Esophagus muscularis mucosa (tissue), 4 donors: ENCODE results near the gene PHF21A.

Experiments used
- EP300 ChIP-seq: sonication (generic); formaldehyde crosslinking; IDR thresholded peaks from one replicate; pipeline ENCODE4 v1.6.1; 2017; ENCODE audit warnings: antibody characterized with exemption
- POLR2A ChIP-seq: fragments of 450-650 bp; IDR thresholded peaks from one replicate; pipeline ENCODE4 v1.6.1; 2017; ENCODE audit warnings: antibody characterized with exemption, moderate library complexity, mild to moderate bottlenecking, low read depth
- POLR2AphosphoS5 ChIP-seq, 2 donors: sonication (generic); formaldehyde crosslinking; IDR thresholded peaks; one replicate each; pipeline ENCODE4 v1.6.1; 2017; ENCODE audit warnings: antibody characterized with exemption in 2 of 2
- TF ChIP-seq, protein P1 (sequence below), 3 experiments: fragments of 200-600 bp in 2 of 3; fragments of 450-650 bp in 1 of 3; sonication (generic) in 2 of 3; IDR thresholded peaks; one replicate each; pipeline ENCODE4 v1.5.1; 2017 to 2019; ENCODE audit warnings: antibody characterized with exemption in 3 of 3, mild to moderate bottlenecking in 2 of 3, moderate library complexity in 1 of 3

DNA sequence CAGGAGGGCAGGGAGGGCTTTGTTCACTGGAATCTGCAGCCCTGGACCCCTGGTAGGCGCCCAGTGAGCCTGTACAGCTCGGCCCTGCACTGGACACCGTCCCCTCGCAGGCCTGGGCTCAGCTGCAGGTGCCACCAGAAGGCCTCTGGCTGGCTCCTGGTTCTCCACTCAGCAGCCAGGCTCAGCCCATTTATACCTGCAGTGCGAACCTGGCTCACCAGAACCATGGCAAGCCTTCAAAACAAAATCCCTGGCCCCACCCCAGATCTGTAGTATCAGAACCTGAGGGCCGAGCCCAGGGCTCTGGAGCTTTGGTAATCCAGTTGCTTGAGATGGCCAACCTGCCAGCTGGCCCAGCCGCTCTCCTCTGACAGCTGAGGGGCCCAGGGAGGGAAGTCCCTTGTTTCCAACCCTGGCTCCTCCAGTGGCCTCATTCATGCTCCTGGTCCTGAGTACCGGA lies 213.3 kb downstream of the PHF21A start:
- TF ChIP-seq POLR2A = no peak
- TF ChIP-seq EP300 = no peak
- TF ChIP-seq POLR2AphosphoS5 (IDR thresholded peaks at IDR 0.05) = no peak
- TF ChIP-seq, protein P1, sequence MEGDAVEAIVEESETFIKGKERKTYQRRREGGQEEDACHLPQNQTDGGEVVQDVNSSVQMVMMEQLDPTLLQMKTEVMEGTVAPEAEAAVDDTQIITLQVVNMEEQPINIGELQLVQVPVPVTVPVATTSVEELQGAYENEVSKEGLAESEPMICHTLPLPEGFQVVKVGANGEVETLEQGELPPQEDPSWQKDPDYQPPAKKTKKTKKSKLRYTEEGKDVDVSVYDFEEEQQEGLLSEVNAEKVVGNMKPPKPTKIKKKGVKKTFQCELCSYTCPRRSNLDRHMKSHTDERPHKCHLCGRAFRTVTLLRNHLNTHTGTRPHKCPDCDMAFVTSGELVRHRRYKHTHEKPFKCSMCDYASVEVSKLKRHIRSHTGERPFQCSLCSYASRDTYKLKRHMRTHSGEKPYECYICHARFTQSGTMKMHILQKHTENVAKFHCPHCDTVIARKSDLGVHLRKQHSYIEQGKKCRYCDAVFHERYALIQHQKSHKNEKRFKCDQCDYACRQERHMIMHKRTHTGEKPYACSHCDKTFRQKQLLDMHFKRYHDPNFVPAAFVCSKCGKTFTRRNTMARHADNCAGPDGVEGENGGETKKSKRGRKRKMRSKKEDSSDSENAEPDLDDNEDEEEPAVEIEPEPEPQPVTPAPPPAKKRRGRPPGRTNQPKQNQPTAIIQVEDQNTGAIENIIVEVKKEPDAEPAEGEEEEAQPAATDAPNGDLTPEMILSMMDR (IDR thresholded peaks at IDR 0.05) = no peak
